ENCODE data around the gene GUCA2A.

The GUCA2A gene

DNA sequence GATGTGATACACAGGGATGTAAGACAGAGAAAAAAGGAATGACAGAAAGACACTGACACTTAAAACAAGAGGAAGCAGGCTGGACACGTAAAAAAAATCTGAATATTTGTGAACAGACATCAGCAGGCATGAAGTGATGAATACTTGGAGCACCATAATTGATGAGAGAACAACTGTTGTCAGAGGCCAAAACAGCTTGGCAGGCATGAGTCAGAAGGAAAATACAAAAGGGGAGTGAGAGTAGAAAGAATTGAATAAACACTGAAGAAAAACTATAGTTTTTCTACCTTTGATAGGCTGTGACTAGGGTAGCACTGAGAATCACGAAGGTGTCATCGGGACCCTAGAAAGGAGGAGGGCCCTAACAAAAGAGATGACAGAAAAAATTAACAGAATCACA lies 21.6 kb upstream of the GUCA2A start:
- no peaks in the 10 kb centered on the region for H3K27me3 ChIP-seq
- H3K9me3 ChIP-seq, result no peaks in the 10 kb centered on the region
- no peak for TF ChIP-seq CTCF (IDR thresholded peaks at IDR 0.05; ENCODE audit: low read depth, low read length)
- no peaks in the 10 kb centered on the region; the same call in 1 of the 2 replicates for H3K36me3 ChIP-seq
- no peak for DNase-seq
- H3K4me1 ChIP-seq, result no peaks in the 10 kb centered on the region
- H3K4me3 ChIP-seq (ENCODE audit: low read depth, low read length), result no peak overlapping the region

GRCh38 chr1:42184616-42185015 lies 20.1 kb upstream of the GUCA2A start:
- H3K4me3 ChIP-seq (ENCODE audit: low read depth, low read length), result no peak overlapping the region
- H3K4me1 ChIP-seq, result no peaks in the 10 kb centered on the region
- DNase-seq, result no peak
- no peaks in the 10 kb centered on the region; the same call in 1 of the 2 replicates for H3K36me3 ChIP-seq
- H3K27me3 ChIP-seq, result no peaks in the 10 kb centered on the region
- H3K9me3 ChIP-seq, result no peaks in the 10 kb centered on the region
- TF ChIP-seq CTCF (IDR thresholded peaks at IDR 0.05; ENCODE audit: low read depth, low read length), result no peak

DNA sequence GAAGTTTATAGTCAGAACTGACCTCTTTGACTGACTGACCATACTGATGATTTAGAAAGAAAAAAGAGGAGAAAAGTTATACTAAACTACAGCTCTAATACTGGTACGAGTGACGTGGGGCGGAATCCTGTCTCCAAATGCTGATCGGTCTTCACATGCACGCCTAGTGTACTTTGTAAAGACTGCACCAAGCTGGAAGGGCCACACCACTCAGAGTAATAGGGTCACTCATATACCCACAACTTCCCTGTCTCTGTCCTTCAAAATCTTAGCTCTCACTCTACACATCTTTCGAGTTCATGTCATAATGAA lies 19.4 kb upstream of the GUCA2A start:
- no peaks in the 10 kb centered on the region; the same call in 1 of the 2 replicates for H3K36me3 ChIP-seq
- H3K27me3 ChIP-seq, result no peaks in the 10 kb centered on the region
- no peaks in the 10 kb centered on the region for H3K9me3 ChIP-seq
- no peaks in the 10 kb centered on the region for H3K4me1 ChIP-seq
- no peak for TF ChIP-seq CTCF (IDR thresholded peaks at IDR 0.05; ENCODE audit: low read depth, low read length)
- DNase-seq, result no peak
- no peak overlapping the region for H3K4me3 ChIP-seq (ENCODE audit: low read depth, low read length)

- H3K9me3 ChIP-seq, result no peaks in the 10 kb centered on the region
- H3K36me3 ChIP-seq, result no peaks in the 10 kb centered on the region; the same call in 1 of the 2 replicates
- DNase-seq, result no peak
- no peaks in the 10 kb centered on the region for H3K4me1 ChIP-seq
- H3K4me3 ChIP-seq (ENCODE audit: low read depth, low read length), result no peak overlapping the region
- no peak for TF ChIP-seq CTCF (IDR thresholded peaks at IDR 0.05; ENCODE audit: low read depth, low read length)
- no peaks in the 10 kb centered on the region for H3K27me3 ChIP-seq
These were observed 18.8 kb upstream of the GUCA2A start for GRCh38 chr1:42183210-42183956.

- H3K36me3 ChIP-seq, result no peaks in the 10 kb centered on the region; the same call in 1 of the 2 replicates
- no peak for DNase-seq
- no peak for TF ChIP-seq CTCF (IDR thresholded peaks at IDR 0.05; ENCODE audit: low read depth, low read length)
- H3K4me3 ChIP-seq (ENCODE audit: low read depth, low read length), result no peak overlapping the region
- H3K27me3 ChIP-seq, result no peaks in the 10 kb centered on the region
- H3K9me3 ChIP-seq, result no peaks in the 10 kb centered on the region
- no peaks in the 10 kb centered on the region for H3K4me1 ChIP-seq
These were observed 17.1 kb upstream of the GUCA2A start for GRCh38 chr1:42181687-42182086.

DNA sequence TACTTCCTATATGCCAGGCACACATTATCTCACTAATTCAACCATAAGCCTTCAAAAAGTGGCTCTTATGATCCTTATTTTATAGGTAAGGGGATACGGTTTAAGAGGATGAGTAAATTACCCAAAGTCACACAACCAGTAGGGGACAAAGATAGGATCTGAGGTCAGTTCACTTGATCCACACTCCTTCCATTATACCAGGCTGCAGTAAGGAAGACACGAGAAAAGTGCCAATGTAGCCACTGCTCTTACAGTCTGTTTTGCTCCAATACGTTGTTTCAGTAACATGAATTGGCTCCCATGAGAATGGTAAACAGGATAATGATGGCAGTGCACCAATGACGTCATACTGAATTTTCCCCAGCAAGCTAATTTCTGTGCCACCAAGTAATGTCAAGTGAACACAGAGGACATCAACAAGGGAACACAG lies 15.4 kb upstream of the GUCA2A start:
- no peaks in the 10 kb centered on the region; the same call in 1 of the 2 replicates for H3K36me3 ChIP-seq
- no peak for TF ChIP-seq CTCF (IDR thresholded peaks at IDR 0.05; ENCODE audit: low read depth, low read length)
- H3K27me3 ChIP-seq, result no peaks in the 10 kb centered on the region
- H3K9me3 ChIP-seq, result no peaks in the 10 kb centered on the region
- no peak overlapping the region for H3K4me3 ChIP-seq (ENCODE audit: low read depth, low read length)
- H3K4me1 ChIP-seq, result no peaks in the 10 kb centered on the region
- DNase-seq, result no peak

All from BE2C (cell line).